ENCODE results near the gene ZNF148.

ZNF148 gene

DNA sequence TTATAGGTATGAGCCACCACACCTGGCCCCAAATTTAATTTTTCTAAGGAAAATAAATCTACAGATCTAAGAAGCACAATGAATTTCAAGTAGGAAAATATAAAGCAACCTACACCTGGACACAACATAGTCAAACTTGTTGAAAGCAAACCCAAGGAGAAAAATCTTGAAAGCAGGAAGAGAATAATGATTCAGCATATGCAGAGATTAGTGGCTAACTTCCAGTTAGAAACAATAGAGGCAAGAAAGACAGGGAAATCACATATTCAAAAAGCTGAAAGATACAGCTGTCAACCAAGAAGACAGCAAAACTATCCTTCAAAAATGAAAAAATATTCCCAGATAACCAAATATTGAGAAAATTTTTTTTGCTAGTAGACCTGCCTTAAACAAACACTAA lies 49.4 kb downstream of the ZNF148 start:
- DNase-seq = no peak

DNA sequence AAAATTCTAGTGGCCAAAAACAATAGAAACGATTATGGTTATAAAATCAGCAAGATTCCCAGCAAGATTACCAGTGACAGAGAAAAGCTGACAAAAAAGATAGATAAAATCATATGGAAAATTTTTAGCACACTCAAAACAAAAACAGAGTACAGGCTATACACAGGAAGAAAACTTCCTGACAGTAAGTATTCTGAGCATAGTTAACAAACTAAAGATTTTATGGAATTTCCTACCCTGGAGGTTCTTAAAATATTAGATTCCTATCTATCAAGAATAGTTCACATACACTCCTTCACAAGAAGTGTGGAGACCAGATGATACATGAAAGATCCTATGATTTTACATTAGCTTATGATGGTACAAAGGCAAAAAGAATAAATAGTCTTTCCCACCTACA lies 50.8 kb downstream of the ZNF148 start:
- no peak for DNase-seq

- no peak for DNase-seq
Observed at GRCh38 chr3:125322917-125323316, 52.2 kb downstream of the ZNF148 start.

GRCh38 chr3:125322166-125322565 lies 53.0 kb downstream of the ZNF148 start:
- DNase-seq = no peak

- DNase-seq = no peak
Observed at GRCh38 chr3:125319765-125320164, 55.4 kb downstream of the ZNF148 start.

- DNase-seq = no peak
Observed at GRCh38 chr3:125318871-125319270, 56.3 kb downstream of the ZNF148 start.

DNA sequence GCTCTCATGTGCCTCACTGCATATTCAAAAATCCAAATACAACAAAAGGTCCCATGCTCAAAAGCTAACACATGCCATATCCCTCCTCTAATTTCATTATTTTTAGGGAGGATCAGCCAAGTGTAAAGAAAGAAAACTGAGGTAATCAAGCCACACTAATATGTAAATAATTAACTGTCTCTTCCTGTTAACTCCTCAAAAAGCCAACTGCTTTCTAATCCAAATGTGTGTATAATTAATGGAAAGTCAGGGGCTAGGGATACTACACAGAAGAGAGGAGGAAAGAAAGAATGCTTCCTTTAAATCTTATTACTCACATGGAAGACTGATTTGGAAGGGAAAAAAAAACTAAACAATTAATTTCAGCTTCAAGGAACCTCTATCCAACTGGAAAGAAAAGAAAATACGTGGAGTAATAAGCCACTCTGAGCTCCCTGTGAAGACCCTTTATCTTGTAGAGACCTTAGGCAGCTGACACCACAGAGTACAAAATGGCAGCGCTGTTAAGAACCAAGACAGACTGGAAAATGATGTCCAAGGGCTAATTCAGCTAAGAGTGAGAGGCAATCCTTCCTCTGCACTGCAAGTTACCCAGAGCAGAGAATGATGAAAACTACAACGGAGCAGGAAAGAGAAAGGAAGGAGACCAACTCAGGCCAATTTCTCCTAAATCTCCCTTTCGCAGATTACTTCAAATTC lies 56.8 kb downstream of the ZNF148 start:
- DNase-seq = no peak

DNA sequence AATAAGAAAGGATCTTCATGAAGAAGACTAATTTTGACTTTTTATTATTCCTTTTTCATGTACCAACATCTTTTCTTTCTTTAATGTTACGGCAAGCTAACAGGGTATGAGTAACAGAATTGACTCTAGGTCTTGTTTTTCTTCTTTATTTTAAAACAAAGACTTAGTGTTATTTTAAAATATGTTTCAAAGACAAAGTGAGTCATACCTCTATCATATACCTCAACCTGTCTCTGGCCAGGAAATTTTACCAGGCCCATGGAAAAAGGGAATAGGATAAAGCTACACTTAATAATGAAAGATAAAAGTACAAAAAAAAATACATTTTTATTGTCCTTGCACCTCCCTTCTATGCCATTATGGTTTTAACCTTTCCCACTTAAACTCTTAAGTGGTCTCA lies 57.4 kb downstream of the ZNF148 start:
- no peak for DNase-seq

DNA sequence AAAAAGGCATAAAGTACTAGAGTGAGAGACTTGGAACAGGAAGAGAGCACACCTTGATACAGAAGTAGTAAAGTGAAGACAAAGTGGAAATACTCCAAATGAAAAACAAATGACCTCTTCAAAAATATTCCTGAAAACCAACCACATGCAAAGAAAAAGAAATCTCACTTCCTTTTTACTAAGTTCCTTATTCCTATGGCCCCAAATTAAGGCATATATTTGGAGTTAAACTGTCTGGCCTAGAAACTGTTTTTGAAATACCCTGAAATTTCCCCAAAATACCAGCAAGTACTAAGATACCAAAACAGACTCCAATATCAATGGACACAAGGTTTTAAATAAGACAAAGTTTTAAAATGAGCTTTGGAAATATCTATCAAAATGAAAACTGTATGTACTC lies 58.2 kb downstream of the ZNF148 start:
- no peak for DNase-seq

- no peak for DNase-seq
Observed at GRCh38 chr3:125316246-125316645, 58.9 kb downstream of the ZNF148 start.

DNA sequence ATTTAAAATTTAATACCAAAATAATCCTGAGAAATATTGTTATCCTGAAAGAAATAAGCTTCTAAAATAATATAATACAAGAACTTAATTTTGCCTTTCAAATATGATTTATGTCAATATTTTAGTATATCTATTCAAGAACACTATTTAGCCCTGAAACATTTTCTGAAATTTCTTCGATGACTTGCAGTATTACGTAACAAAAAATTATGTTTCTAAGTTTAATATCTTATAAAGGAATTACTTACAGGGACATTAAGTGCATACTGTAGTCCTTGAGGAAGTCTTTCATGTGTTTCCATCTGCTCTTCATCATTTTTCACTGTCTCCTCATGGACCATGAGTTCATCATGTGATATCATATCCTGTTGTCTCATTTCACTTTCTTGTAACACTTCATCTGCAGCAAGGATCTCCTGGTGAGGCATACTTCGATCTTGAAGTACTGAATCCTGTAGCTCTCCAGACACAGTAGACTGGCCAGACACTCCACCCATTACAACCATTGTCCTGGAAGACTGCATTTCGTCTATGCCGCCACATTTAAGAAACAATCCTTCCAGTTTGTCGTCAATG lies 62.0 kb downstream of the ZNF148 start:
- no peak for DNase-seq

- DNase-seq = no peak
Observed at GRCh38 chr3:125310623-125311081, 64.5 kb downstream of the ZNF148 start.

GRCh38 chr3:125309476-125309875 lies 65.6 kb downstream of the ZNF148 start:
- no peak for DNase-seq

DNA sequence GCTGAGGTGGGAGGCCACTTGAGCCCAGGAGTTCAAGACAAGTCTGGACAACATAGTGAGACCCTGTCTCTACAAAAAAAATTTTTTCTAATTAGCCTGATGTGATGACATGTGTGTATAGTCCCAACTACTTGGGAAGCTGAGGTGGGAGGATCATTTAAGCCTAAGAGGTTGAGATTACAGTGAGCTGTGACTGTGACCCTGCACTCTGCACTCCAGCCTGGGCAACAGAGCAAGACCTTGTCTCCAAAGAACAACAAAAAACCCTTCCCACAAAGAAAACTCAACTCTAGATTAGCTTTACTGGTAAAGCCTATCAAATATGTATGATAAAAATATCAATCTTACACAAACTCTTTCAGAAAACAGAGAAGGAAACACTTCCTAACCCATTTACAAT lies 68.5 kb downstream of the ZNF148 start:
- DNase-seq = no peak

- no peak for DNase-seq
Observed at GRCh38 chr3:125302932-125303331, 72.2 kb downstream of the ZNF148 start.

- DNase-seq = no peak
Observed at GRCh38 chr3:125300416-125300815, 74.7 kb downstream of the ZNF148 start.

GRCh38 chr3:125294411-125294810 lies 80.7 kb downstream of the ZNF148 start:
- no peak for DNase-seq

GRCh38 chr3:125292015-125292414 lies 83.1 kb downstream of the ZNF148 start:
- DNase-seq = no peak

GRCh38 chr3:125289429-125289981 lies 85.6 kb downstream of the ZNF148 start:
- DNase-seq = no peak

DNA sequence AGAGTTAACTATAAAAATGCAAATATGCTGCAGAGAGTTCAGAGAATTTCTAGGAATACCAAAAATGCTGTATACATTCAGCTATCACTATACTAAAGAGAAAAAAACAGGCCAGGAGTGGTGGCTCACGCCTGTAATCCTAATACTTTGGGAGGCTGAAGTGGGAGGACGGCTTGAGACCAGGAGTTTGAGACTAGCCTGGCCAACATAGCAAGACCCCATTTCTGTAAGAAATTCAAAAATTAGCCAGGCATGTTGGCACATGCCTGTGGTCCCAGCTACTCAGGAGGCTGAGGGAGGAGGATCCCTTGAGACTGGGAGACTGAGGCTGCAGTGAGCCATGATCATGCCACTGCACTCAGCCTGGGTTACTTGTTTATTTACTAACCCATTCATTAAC lies 87.9 kb downstream of the ZNF148 start:
- DNase-seq = no peak

DNA sequence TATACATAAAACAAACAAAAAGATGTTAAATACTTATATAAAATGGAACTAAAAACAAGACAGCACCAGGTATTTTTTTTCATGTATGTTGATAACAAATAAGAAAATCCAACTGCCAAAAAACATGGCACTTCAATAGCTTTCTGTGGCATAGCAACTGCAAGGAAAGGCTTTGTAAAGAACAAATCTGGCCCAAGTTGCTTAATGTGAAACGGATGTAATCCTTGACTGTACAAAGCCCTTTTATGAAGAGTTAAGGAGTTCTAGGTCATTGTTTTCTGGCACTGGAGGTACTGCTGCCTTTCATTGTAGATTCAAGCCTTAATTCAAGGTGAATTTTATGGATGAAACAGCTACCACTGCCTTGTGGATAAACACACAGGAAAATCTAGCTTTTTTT lies 93.7 kb downstream of the ZNF148 start:
- DNase-seq = no peak

DNA sequence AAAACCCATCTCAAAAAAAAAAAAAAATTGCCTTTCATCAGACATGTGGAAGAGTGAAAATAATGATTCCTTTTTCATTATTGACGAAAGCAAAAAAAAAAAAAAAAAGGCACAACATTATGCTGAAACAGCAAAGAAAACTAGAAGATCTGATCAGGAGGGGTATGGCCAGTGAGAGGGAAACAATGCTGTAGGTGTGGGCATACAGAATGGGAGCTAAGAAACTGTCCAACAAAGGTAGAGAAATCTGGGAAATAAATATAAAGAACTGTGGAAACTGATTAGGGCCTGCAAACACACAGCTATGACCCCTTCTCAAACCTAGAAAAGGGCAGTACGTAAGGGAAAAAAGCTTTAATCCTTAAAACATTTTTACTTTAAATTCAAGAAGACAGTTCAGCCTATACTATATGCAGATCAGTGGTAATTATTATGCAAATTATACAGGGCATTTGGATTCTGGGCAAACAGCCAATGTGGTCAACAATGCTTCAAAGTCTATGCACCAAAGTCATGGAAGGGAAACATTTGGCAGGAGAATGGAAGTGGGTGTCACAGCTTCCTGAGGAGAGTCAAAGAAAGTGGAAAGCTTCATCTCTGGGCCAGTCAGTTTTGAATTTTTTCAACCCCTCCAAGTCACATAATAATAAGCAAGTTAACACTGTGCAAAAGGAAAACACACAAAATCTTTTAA lies 94.3 kb downstream of the ZNF148 start:
- DNase-seq = peak; percentile 2

DNA sequence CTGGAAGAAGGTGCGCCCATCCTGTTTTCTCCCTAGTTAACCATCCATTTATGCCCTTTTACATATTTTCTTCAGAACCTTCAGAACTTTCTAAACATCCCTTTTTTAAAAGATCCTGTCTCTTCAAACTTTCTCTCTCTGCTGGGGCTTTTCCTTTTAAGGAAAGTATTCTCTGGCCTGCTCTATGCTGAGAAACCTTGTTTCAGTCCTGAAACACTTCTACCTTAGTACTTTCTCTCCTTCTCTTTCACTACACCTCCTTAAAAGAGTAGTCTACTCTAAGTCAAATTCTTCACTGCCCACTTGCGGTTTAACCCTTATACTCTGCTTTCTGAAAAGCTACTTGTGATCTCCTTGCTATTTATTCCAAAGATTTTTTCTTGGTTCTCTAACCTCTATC lies 97.0 kb downstream of the ZNF148 start:
- DNase-seq = no peak

DNA sequence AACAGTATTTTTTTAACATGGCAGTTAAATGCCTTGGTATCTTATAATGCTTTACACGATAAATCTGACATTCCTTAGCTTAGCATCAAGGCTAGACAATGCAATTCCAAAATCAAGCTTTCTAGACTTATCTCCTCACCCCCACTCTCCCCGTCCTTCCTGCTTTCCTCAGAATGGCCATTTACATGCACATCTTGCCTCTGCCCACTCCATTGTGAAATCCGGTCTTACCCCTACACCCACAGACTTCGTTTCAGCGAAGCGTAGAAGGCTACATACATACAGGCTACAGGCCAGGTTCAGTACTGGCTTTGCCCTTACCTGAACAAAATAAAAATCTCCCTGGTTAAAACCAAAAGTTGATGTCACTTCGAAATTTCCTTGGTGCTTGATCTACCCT lies 104.0 kb downstream of the ZNF148 start:
- DNase-seq = no peak

Measured in NCI-H2107 (cell line).